Type B pancreatic cell (in vitro differentiated cells): ENCODE measurements around the gene KIF13A. TPM values are rescaled to one million over a fixed set of nuclear protein-coding genes. Genes with fewer than 3 reads are reported as not detected.
"Not testable (repeated sequence)": the region's sequence is repeated elsewhere in the genome, so short reads cannot be mapped to it uniquely, and the experiment has no call there.

Experiments used
- DNase-seq: peaks from one replicate; pipeline ENCODE4 v3.0.0; 2021; ENCODE audit warnings: mixed read lengths; ENCODE audit not compliant: unreplicated experiment; ENCODE audit errors: extremely low spot score
- H3K27ac Mint-ChIP-seq: 2 replicates; pipeline ENCODE4 v1.8.0; 2021; ENCODE audit warnings: mild to moderate bottlenecking, mixed read lengths
- H3K27me3 Mint-ChIP-seq: 2 replicates; pipeline ENCODE4 v1.8.0; 2021; ENCODE audit warnings: mixed read lengths
- H3K36me3 Mint-ChIP-seq: 2 replicates; pipeline ENCODE4 v1.8.0; 2021; ENCODE audit warnings: mixed read lengths
- H3K4me1 Mint-ChIP-seq: one replicate; pipeline ENCODE4 v1.8.0; 2021; ENCODE audit warnings: mixed read lengths; ENCODE audit not compliant: unreplicated experiment
- H3K4me3 Mint-ChIP-seq: 2 replicates; pipeline ENCODE4 v1.8.0; 2021; ENCODE audit warnings: mild to moderate bottlenecking, mixed read lengths
- H3K9me3 Mint-ChIP-seq: 2 replicates; pipeline ENCODE4 v1.8.0; 2021; ENCODE audit warnings: mixed read lengths
- CTCF ChIP-seq: fragments of 200-600 bp; sonication (generic); conservative IDR thresholded peaks from 2 replicates; pipeline ENCODE4 v1.5.0; 2021; ENCODE audit warnings: antibody characterized with exemption, mild to moderate bottlenecking
- total RNA-seq: library from RNA; stranded (reverse); gene quantifications from 2 replicates; pipeline ENCODE4 v1.2.1, GENCODE V29; 2021; ENCODE audit warnings: low replicate concordance

Gene KIF13A
- total RNA-seq, 1 donor from 2014 or later, result 36.9 TPM

GRCh38 chr6:17957498-17957897, 29.9 kb downstream of the KIF13A start:
- no peak for TF ChIP-seq CTCF
- Mint-ChIP-seq H3K27ac (no peak overlapping the region), H3K4me1 (peaks cover 4% of the 10 kb centered on the region), H3K27me3 (no peaks in the 10 kb centered on the region), H3K9me3 (no peaks in the 10 kb centered on the region), H3K4me3 (no peak overlapping the region), H3K36me3 (peaks cover 3% of the 10 kb centered on the region)
- no peak for DNase-seq

DNA sequence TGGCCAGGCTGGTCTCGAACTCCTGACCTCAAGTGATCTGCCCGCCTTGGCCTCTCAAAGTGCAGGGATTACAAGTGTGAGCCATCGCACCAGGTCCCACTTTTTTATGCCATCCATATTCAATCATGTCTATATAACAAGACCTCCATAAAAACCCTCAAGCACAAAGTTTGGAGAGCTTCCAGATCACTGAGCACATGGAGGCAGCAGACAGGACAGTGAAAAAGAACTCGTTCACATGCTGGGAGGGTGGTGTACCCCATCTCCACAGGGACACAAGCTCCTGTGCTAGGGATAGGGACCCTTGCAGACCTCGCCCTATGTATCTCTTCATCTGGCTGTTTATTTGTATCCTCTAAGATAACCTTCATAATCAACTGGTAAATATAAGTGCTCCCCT, 30.3 kb downstream of the KIF13A start:
- Mint-ChIP-seq H3K27me3 (no peaks in the 10 kb centered on the region), H3K27ac (no peak overlapping the region), H3K4me3 (no peak overlapping the region), H3K4me1 (peaks cover 4% of the 10 kb centered on the region), H3K36me3 (peaks cover 3% of the 10 kb centered on the region), H3K9me3 (no peaks in the 10 kb centered on the region)
- DNase-seq, result no peak
- no peak for TF ChIP-seq CTCF

DNA sequence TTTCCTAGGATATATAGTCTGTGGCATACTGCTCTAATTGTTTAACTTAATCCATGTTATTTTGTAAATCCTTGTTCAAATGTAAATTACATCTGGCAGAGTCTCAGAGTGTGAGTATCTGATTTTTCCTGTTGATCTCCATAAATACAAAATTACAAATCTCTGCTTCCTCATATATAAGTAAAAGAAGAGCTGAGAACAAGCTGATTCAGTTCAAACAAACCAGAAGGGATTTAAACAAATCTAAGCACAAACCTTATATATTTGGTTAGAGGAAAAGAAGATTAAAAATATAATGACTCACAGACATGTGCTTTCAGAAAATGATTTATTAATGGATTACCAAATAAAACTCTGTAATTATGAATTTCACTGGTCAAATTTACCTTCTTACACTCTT, 37.3 kb downstream of the KIF13A start:
- H3K27ac Mint-ChIP-seq, result no peak overlapping the region
- DNase-seq, result no peak
- TF ChIP-seq CTCF, result no peak
- H3K9me3 Mint-ChIP-seq, result peaks cover 4% of the 10 kb centered on the region
- H3K4me1 Mint-ChIP-seq, result peaks cover 6% of the 10 kb centered on the region
- H3K4me3 Mint-ChIP-seq, result no peak overlapping the region
- H3K27me3 Mint-ChIP-seq, result no peaks in the 10 kb centered on the region
- peaks cover 5% of the 10 kb centered on the region for H3K36me3 Mint-ChIP-seq

DNA sequence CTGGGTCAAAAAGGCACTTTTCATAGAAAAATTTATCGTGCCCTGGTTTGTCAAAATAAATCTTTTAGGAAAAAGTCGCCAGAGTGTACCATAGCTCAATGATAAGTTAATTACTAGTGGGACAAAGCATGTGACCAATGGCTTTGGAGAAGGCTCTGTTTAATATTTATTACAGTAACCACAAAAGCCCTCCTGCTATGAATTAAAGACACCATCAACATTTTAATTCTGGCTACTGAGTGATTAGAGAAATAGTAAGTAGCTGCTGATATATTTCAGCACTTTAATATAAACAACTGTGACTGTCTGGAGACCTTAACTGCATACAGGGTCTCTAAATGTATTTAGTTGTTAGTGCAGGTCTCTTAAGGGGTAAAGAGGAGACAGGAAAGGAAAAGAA, 38.3 kb downstream of the KIF13A start:
- H3K9me3 Mint-ChIP-seq, result peaks cover 4% of the 10 kb centered on the region
- TF ChIP-seq CTCF, result no peak
- H3K4me3 Mint-ChIP-seq, result no peak overlapping the region
- H3K27me3 Mint-ChIP-seq, result no peaks in the 10 kb centered on the region
- peaks cover 13% of the 10 kb centered on the region for H3K4me1 Mint-ChIP-seq
- no peak for DNase-seq
- peaks cover 5% of the 10 kb centered on the region for H3K36me3 Mint-ChIP-seq
- H3K27ac Mint-ChIP-seq, result no peak overlapping the region

GRCh38 chr6:17948725-17949124, 38.7 kb downstream of the KIF13A start:
- Mint-ChIP-seq H3K4me1 (peaks cover 16% of the 10 kb centered on the region), H3K9me3 (peaks cover 4% of the 10 kb centered on the region), H3K4me3 (no peak overlapping the region), H3K27ac (no peak overlapping the region), H3K36me3 (peaks cover 5% of the 10 kb centered on the region), H3K27me3 (no peaks in the 10 kb centered on the region)
- no peak for TF ChIP-seq CTCF
- DNase-seq, result no peak

DNA sequence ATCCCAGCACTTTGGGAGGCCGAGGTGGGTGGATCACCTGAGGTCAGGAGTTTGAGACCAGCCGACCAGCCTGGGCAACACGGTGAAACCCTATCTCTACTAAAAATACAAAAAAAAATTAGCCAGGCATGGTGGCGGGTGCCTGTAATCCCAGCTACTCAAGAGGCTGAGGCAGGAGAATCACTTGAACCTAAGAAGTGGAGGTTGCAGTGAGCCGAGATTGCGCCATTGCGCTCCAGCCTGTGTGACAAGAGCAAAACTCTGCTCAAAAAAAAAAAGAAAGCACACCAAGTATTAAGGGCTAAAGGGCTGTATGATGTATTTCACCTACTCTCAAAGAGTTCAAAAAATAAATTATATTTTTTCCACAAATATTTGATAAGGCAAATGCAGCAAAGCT, 39.9 kb downstream of the KIF13A start:
- not testable (repeated sequence) for H3K27ac Mint-ChIP-seq, H3K4me3 Mint-ChIP-seq, H3K27me3 Mint-ChIP-seq, H3K36me3 Mint-ChIP-seq, DNase-seq, H3K9me3 Mint-ChIP-seq
- H3K4me1 Mint-ChIP-seq, result peaks cover 16% of the 10 kb centered on the region
